Activated CD4-positive, alpha-beta T cell treated with anti-CD3 and anti-CD28 coated beads, Interleukin-2, amount 50 U/mL, for 1 hour (primary cell): Measurements from ENCODE around the gene AP2A1.

Experiments
- DNase-seq: peaks from one replicate; pipeline ENCODE4 v3.0.0-alpha.2; 2020

AP2A1 gene

DNA sequence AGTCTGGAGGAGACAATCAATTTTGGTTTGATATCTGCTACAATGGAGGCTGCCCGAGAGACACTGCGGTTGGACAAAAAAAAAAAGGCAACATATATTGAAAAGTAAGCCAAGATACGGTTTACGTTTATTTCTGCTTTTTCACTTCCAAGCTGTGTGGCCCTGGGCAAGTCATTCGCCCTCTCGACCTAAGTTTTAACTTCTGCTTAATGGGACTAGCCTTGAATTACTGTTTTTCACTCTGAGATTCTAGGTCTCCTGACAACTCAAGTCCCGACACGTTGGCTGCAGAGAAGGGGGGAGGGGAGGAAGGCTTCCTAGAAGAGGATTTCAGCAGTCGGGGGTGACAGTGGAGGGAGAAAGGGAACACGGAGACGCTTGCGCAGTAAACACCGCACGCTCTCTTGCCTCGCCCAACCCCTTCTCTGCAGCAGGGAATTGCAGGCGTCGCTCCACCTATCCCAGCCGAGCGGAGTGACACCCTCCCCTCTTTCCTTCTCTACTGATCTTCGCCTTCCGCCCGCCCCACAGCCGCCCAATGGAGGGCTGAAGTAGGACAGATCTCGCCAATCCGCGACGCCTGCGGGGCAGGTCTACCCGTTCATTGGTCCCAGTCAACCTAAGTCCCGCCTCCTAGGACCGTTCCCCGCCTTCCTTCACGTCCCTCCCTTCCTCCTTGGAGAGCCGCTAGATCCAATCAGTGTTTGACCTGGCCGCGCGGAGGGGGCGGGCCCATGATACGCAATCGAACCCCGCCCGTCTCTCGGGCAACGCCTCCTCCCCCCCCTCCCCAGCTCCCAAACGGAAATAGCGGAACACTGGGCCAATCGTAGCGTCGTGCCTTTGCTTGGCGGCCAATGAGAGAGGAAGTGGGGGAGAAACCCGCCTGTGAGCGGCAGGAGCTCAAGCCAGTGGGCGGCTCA, 533 bp upstream of the AP2A1 start:
- peak; percentile 98 for DNase-seq

DNA sequence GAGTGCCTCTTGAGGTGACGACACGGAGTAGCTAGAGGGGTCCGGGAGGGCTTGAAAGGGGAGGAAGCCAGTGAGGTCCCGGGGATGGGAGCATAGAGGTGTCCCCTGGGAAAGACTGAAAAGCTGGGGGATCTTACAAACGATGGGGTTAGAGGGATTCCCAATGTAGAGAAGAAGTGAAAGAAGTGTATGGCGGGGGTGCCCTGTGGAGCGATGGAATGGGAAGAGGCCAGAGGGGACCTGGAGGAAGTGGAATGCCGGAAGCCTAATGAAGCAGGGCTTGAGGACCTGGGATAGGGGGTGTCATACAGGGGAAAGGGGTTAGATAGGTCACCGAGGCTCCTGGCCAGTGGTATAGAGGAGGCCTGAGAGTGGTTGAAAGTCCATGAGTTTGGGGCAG, 580 bp downstream of the AP2A1 start:
- DNase-seq = no peak

DNA sequence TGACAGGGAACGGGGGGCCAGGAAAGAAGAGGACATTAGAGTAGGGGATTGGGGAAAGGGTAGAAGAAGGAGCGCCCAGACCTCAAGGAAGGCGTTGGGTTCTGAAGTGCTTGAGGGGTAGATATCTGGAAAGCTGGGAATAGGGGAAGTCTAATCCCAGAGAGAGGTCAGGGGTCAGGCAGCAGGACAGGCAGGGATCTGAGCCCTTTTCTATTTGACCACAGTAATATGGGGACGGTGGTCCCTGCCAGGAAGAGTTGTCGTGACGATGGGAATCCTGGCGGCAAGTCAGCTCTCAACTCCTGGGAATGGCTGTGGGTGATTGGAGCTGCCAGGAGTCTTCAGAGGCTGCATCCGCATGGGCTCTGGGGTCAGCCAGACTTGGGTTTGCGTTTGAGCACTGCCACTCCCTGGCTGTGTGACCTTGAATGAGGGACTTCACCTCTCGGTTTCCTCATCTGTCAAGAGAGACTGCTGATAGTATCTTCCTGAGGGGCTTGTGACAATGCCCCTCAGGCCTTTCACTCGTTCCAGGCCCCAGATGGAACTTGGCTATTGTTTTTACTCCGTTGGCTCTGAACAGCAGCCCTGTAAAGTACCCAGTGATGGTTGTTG, 1.3 kb downstream of the AP2A1 start:
- no peak for DNase-seq

DNA sequence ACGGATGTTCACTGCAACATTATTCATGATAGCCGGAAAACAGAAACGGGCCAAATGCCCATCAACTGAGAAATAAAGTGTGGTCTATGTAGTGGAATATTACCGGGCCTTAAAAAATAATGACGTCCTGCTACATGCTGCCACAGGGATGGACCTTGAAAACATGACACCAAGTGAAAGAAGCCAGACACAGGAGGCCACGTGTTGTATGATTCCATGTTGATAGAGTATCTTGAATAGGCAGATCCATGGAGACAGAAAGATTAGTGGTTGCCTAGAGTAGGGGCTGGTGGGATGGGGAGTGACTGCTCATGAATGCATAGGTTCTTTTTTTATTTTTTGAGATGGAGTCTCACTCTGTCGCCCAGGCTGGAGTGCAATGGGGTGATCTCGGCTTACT, 3.7 kb downstream of the AP2A1 start:
- no peak for DNase-seq

DNA sequence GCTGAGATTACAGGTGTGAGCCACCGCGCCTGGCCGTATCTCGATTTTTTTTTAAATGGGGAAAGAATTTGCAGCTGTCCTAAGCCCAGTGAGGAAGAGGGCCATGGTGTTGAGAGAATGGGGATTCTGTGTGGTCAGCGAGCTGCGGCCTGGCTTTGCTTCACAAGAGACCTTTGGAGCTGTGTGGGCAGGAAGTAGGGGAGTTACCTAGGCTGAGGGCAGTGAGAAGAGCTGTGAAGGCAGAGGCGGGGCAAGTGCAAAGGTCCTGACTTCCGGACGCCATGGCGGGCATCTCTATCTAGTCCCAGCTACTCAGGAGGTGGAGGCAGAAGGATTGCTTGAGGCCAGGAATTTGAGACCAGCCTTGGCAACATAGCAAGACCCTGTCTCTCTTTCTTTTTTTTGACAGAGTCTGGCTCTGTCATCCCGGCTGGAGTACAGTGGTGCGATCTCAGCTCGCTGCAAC, 4.9 kb downstream of the AP2A1 start:
- DNase-seq = no peak

DNA sequence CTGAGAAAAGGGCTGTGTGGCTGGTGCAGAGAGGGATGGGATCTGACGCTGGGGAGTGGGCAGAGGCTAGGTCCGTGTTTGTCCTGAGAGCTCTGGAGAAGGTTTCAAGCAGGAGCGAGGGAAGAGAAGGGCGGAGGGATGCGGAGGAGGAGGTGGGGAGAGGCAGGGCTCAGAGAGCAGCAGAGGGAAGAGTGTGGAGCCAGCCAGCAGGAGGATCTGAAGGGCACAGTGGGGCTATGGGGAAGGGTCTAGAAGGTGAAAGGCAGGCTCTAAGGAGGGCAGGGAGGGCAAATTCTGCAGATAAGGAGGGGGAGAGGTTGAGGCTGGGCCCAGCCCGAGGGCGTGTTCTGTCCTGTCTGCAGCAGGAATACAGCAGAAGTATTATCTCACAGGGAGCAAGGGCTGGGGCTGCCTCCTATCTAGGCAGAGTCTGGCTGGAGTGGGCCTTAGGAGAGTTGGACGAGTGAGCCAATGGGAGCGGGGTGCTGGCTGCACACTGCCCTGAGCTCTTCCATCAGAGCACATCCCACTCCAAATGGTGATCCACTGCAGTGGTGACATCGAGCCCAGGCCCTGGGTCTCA, 6.1 kb downstream of the AP2A1 start:
- no peak for DNase-seq

DNA sequence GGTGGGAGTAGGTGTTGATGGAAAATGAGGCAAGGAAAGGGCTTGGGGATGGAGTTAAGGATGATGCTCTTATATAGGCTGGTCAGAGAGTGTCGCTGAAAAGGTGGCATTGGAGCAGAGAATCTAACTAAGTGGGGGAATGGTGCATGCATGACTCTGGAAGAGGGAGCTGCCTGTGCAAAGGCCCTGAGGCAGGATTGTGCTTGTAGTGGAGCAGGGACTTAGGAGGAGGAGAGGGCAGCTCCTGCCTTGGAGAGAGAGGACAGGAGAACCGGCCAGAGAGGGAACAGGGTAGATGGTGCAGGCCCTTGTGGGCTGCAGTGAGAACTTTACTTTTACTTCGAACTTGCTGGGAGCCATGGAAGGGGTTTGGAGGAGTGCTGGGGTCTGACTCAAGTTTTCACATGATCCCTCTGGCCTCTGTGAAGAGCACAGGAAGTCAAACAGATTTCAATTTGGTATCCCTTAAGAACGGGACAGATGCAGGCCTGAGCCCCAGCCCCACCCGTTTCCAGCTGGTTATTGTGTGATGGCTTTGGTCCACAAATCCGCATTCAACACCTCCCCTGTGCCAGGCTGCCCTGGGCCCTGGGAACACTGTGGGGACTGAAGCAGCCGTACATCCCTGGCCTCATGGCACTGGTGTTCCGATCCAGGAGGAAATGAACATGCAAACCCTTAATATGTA, 7.0 kb downstream of the AP2A1 start:
- no peak for DNase-seq

DNA sequence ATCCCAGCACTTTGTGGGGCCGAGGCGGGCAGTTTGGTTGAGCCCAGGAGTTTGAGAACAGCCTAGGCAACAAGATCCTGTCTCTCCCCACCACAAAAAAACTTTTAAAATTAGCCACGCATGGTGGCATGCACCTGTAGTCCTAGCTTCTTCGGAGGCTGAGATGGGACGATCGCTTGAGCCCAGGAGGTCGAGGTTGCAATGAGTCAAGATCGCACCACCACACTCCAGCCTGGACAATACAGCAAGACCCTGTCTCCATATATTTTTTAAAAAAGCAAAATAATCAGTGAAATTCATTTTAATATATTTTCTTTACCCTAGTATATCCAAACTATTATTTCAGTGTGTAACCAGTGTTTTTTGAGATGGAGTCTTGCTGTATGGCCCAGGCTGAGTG, 8.2 kb downstream of the AP2A1 start:
- DNase-seq = no peak

DNA sequence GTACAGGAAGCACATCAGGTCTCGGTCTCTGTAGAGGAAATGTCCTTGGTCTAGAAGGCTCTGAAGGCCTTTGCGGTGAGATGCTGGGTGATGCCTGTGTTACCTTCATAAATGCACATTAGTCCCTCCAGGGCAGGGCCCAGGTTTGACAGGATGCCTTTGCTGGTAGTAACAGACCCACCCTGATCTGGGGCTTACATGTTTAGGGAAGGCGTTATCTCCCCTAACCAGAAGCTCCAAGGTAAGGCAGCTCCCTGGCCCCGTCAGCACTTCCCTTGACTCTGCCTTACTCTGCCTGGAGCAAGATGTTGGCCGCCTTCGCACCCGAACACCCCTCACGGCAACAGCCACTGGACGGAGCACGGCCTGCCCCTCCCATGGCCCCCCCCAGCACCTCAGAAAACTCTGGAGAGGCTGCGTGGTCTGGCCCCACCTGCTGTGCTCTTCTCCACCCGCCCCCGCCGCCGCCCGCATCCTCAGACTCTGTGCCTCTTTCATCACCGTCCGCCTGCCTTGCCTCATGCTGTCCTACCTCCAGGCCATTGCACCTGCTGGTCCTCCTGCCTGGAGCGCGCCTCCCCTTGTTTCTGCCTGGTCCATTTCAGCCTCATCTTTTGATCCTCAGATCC, 9.1 kb downstream of the AP2A1 start:
- DNase-seq = no peak

DNA sequence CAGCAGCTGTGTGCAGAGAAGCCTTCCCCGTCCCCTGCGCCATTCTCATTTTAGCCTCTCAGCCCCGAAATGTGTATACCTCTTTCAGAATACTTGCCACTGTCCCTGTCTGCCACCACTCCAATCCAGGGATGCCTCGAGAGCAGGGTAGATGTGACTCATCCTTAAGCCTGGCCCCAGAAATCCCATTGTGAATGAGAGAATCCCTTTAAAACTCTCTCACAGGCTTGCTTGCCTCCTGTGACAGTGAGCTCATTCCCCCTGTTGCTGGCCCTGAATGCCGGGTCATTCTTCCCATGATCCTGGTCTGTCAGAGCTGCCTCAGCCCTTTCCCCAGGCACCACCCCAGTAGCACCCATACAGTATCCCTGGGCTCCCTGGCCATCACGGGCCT, 9.6 kb downstream of the AP2A1 start:
- DNase-seq = no peak

DNA sequence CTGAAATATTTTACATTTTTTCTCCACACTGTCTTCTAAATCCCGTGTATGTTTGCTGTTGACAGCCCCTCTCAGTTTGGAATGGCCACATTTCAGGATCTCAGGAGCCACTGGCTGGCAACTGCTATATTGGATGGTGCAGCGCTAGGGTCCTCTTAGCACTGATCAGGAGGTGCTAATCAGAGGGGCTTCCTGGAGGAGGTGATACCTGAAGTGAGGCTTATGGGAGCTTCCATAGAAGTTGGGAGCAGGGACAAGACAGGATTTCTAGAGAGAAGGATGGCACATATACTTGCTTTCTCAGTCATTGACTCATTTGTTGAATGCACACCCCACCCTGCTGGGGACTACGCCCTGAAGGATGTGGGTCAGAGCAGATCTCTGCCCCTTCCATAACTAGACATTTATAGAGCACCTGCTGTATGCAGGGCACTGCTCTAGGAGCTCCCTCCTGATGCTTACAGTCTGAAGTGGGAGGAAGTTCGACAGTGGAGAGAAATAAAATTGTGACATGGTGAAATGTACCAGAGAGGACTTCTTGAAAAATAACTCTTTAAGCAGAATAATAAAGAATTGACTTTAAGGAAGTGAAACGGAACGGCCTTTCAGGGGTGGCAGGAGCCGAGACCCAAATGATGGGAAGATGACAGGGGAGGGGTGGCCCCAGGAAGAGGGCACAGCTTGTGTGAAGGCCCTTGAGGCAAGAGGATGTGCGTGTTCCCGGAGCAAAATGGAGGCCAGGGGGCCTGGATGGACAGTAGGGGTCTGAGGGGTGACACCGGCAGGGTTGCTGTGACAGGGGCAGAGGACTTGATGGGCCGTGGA, 13.1 kb downstream of the AP2A1 start:
- no peak for DNase-seq

DNA sequence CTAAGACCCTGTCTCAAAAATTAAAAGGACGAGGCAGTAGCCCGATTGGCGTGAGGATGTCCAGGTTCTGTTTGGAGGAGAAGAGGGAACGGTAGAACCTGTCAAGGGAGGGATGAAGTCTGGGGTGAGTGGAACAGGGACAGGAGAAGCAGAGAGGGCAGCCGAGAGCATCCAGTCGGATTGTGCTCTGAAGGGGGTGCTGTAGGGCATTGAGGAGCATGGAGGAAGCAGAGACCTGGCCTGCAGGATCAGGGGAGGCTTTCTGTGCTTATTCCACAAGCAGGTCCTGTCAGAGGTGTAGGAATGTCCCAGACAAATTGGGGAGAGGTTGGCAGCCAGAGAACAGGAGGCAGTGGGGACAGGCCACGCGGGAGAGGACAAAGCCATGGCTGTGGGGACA, 14.1 kb downstream of the AP2A1 start:
- DNase-seq = no peak

DNA sequence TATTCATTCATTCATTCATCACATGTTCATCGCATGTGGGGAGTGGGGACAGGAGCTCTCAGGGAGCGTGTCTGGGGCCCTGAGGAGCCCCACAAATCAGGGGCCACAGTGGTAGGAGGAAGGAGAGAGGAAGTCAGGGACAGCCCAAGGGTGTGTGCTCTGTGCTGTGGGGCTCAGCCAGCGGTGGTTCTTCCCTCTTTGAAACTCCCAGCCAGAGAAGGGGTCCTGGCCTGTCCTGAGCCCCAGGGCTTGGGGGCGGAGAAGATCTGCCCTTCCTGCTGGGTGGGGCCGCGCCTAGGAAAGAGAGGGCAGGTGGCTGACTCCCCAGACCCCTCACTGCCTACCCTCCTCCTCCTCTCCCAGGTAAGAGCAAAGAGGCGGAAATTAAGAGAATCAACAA, 14.6 kb downstream of the AP2A1 start:
- no peak for DNase-seq

DNA sequence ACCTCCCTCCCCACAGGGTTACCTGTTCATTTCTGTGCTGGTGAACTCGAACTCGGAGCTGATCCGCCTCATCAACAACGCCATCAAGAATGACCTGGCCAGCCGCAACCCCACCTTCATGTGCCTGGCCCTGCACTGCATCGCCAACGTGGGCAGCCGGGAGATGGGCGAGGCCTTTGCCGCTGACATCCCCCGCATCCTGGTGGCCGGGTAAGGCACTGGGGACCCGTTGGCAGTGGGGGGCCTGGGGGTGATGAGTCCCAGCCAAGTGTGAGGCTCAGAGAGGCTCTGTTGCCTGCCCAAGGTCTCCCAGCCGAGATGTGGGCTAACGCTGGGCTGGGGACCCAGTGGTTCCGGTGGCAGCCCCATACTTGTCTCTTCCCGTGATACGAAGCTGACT, 15.7 kb downstream of the AP2A1 start:
- no peak for DNase-seq

DNA sequence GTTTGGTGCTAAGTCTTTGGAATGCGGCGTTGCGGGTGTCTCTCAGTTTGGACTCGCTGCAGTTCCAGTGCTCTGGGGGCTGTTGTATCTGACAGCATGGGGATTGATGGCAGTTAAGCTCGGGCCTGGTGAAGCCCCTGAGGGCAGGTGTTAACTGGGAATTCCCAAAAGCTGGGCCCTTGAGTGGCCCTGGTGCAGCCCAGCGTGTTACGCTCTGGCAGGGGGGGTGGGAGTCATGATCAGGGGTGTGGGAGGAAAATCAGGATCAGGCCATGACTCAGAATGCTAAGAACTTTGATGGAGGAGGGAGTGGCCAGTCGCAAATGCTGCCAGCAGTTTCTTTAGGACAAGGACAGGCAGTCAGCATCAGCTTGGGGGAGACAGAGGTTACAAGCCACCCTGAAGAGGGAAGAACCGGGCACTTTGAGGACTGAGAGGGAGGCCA, 19.6 kb downstream of the AP2A1 start:
- no peak for DNase-seq

DNA sequence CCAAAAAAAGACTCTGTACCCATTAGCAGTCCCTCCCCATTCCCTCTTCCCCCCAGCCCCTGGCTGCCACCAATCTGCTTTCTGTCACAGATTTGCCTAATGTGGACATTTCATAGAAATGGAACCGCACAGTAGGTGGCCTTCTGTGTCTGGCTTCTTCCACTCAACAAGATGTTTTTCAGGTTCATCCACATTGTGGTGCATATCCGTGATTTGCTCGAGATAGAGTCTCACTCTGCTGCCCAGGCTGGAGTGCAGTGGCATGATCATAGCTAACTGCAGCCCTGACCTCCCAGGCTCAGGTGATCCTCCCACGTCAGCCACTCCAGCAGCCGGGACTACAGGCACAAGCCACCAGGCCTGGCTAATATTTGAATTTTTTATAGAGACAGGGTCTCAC, 20.9 kb downstream of the AP2A1 start:
- no peak for DNase-seq

DNA sequence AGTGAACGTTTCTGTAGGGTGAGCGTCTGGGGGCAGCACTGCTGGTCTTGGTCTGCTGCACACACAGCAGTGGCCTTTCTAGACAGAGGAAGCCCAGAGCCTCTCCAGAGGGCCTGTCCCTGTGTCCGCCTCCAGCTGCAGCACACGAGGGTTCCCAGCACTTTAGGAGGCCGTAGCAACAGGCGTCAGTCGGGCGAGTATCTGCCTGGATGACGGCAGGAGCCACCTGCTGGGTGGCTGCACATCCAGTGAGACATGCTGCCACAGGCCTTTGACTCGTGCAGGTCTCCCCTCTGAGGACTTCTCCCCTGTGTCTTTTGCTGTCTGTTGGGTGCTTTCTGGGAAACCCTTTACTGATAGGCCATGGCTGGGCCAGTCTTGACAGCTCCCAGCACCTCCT, 22.1 kb downstream of the AP2A1 start:
- no peak for DNase-seq

DNA sequence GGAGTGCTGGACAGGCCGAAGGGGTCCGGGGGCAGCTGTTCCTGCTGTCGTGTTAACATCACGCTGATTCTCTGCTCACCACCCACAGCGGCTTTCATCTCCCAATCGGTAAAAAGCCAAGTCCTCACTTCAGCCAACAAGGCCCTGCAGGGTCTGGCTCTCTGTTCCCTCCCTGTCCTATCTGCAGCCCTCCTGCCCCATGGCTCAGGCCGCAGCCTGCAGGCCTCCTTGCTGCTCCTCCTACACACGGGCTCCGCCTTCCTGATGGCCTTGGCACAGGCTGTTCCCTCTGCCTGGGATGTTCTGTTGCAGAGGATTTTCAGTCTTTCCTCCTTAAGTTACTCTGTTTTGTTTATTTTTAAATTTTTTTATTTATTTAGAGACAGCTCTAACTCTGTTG, 24.1 kb downstream of the AP2A1 start:
- DNase-seq = no peak

DNA sequence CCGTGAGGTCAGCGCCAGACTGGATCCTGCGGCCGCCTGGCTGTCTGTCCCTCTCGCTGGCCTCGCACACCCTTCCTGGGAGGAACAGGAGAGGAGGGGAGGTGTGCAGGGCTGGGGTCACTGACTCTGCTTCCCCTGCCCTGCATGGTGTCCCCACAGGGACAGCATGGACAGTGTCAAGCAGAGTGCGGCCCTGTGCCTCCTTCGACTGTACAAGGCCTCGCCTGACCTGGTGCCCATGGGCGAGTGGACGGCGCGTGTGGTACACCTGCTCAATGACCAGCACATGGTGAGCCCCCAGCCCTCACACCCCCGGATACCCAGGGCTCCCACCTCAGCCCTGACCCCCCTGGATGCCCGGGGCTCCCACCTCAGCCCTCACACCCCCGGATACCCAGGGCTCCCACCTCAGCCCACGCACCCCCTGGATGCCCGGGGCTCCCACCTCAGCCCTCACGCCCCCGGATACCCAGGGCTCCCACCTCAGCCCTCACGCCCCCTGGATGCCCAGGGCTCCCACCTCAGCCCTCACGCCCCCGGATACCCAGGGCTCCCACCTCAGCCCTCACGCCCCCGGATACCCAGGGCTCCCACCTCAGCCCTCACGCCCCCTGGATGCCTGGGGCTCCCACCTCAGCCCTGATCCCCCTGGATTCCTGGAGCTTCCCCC, 25.1 kb downstream of the AP2A1 start:
- DNase-seq = no peak

DNA sequence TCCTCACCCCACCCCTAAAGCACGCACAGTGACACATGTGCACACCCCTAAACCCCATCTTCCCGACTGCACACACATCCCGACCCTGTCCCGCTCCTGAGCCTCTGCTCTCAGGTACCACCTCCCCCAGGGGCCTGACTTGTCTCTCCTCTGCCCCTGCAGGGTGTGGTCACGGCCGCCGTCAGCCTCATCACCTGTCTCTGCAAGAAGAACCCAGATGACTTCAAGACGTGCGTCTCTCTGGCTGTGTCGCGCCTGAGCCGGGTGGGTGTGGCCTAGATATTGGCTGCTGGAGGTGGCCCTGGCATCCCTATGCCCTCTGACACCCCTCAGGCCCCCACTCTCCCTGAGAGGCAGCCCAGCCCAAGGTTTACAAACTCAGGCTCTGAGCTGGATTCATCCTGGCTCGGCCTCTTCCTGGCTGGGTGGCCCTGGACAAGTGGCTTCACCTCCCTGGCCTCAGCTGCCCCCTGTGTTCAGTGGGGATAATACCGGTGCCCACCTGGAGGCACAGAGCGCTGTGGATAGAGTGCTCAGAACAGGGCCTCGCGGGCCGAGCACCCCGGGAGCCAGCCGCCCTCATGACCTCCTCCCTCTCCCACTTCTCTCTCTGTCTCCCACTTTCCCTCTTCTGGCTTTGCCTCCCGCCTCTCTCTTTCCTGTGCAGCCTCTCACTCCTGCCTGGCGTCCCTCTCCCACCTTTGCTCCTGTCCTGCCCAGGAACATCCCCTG, 26.2 kb downstream of the AP2A1 start:
- no peak for DNase-seq

DNA sequence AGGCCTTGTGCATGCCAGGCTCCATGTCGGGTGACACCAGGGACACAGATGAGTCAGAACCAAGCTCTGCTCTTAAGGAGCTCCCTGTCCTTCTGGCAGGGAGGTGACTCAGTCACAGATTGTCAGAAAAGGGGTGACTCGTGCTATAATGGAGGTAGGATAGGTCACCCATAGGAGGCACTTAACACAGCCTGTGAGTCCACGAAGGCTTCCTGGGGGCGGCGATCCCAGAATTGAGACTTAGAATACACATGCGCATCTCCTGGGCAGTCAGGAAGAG, 26.7 kb downstream of the AP2A1 start:
- DNase-seq = no peak
